ENCODE results near the gene ST8SIA3.
"Not testable (repeated sequence)": the region's sequence is repeated elsewhere in the genome, so short reads cannot be mapped to it uniquely, and the experiment has no call there.

Gene ST8SIA3

DNA sequence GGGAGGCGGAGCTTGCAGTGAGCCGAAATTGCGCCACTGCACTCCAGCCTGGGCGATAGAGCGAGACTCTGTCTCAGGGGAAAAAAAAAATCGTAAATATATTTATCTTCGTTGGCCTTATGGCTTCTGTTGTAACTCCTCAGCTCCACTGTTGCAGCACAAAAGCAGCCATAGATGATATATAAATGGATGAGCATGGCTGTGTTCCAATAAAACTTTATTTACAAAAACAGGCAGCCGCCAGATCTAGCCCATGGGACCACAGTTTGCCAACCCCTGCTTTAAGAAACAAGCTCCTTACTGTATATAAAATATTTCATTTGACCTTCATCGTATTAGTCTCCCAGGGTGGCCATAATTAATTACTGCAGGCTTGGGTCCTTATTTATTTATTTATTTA, 20.1 kb downstream of the ST8SIA3 start:
- no peak for DNase-seq

GRCh38 chr18:57373017-57373416, 20.7 kb downstream of the ST8SIA3 start:
- DNase-seq, result no peak

GRCh38 chr18:57376503-57376902, 24.1 kb downstream of the ST8SIA3 start:
- DNase-seq, result no peak

GRCh38 chr18:57389271-57389670, 36.9 kb downstream of the ST8SIA3 start:
- no peak for DNase-seq

GRCh38 chr18:57390044-57390443, 37.7 kb downstream of the ST8SIA3 start:
- no peak for DNase-seq

DNA sequence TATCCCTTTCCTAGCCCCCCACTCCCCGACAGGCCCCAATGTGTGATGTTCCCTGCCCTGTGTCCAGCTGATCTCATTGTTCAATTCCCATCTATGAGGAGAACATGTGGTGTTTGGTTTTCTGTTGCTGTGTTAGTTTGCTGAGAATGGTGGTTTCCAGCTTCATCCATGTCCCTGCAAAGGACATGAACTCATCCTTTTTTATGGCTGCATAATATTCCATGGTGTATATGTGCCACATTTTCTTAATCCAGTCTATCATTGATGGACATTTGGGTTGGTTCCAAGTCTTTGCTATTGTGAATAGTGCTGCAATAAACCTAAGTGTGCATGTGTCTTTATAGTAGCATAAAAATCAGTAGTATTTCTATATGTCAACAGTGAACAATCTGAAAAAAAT, 42.4 kb downstream of the ST8SIA3 start:
- not testable (repeated sequence) for DNase-seq

GRCh38 chr18:57396831-57397230, 44.5 kb downstream of the ST8SIA3 start:
- not testable (repeated sequence) for DNase-seq

GRCh38 chr18:57397440-57398132, 45.2 kb downstream of the ST8SIA3 start:
- no peak for DNase-seq

DNA sequence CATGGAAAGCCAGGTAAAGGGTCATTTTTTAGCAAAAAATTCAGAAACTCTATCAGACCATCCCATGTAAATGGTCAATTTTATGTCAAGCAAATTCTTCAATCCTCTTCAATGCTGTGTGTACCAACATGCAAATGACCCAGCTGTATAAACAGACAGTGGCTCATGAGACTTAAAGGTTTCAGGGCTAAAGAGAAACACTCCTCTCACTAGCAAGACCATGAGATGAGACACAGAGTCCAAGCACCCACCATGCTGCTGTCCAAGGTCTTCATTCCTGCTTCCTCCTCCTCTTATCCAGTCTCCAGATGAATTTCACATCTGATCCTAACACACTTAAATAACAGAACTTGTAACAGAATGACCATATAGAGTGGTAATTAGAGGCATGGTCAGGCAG, 52.0 kb downstream of the ST8SIA3 start:
- no peak for DNase-seq

DNA sequence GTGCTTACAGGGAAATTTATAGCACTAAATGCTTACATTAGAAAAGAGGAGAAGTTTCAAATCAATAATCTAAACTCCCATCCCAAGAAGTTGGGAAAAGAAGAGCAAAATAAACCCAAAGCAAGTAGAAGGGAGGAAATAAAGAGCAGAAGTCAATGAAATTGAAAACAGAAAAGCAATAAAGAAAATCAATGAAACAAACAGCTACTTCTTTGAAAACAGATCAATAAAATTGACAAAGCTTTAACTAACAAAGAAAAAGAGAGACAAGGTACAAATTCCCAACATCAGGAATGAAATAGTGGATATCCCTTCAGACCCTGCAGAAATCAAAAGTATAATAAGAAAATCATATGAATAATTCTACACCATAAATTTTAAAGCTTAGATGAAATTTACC, 57.3 kb downstream of the ST8SIA3 start:
- DNase-seq, result no peak

GRCh38 chr18:57410749-57411148, 58.4 kb downstream of the ST8SIA3 start:
- no peak for DNase-seq

DNA sequence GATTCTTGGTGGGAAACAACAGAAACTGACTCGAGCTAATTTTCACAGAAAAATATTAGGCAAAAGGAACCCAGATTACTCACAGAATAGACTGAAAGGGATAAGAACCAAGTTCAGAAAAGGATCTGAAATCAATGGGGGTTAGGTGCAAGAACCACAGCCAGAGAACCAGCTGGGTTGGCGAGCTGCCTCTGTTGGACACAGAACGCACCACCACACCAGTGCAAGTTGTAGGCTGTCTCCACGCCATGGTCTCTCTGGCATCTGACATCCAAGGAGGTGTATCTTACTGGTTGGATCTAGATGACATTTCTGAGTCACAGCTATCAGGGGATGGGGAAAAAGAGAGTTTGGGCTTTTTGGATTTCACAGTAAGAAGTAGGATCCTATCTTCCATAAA, 64.2 kb downstream of the ST8SIA3 start:
- DNase-seq, result no peak
